ENCODE results near the gene ADPRHL1. TPM values are rescaled to one million over a fixed set of nuclear protein-coding genes. Genes with fewer than 3 reads are reported as not detected.
"Not testable (repeated sequence)": the region's sequence is repeated elsewhere in the genome, so short reads cannot be mapped to it uniquely, and the experiment has no call there.

The ADPRHL1 gene
- total RNA-seq, 2 donors from 2014 or later, result 4.6 to 6.2 TPM

- no peak for DNase-seq
- no peak overlapping the region for H3K4me3 ChIP-seq
- no peaks in the 10 kb centered on the region for H3K36me3 ChIP-seq
- no peak overlapping the region for H3K27ac ChIP-seq
- H3K4me1 ChIP-seq, result no peaks in the 10 kb centered on the region
- H3K9ac ChIP-seq (ENCODE audit: low read depth in 2 of 2, low read length in 2 of 2), result no peak overlapping the region
- TF ChIP-seq CTCF (IDR thresholded peaks at IDR 0.05), result no peak
- H3K27me3 ChIP-seq, result no peaks in the 10 kb centered on the region
- H3K9me3 ChIP-seq, result no peaks in the 10 kb centered on the region
- intact Hi-C loops (cut with DNase I), result no loop called here
These were observed 74.5 kb downstream of the ADPRHL1 start for GRCh38 chr13:113378825-113379224.

- Histone ChIP-seq H3K4me1 (no peaks in the 10 kb centered on the region), H3K27me3 (no peaks in the 10 kb centered on the region), H3K36me3 (no peaks in the 10 kb centered on the region), H3K27ac (no peak overlapping the region), H3K4me3 (no peak overlapping the region), H3K9ac (ENCODE audit: low read depth in 2 of 2, low read length in 2 of 2) (no peak overlapping the region), H3K9me3 (no peaks in the 10 kb centered on the region)
- TF ChIP-seq CTCF (IDR thresholded peaks at IDR 0.05), result no peak
- intact Hi-C loops (cut with DNase I), result no loop called here
- no peak for DNase-seq
These were observed 78.6 kb downstream of the ADPRHL1 start for GRCh38 chr13:113374511-113375175.

- no peak for TF ChIP-seq CTCF (IDR thresholded peaks at IDR 0.05)
- Histone ChIP-seq H3K27me3 (no peaks in the 10 kb centered on the region), H3K36me3 (no peaks in the 10 kb centered on the region), H3K9me3 (no peaks in the 10 kb centered on the region), H3K4me1 (no peaks in the 10 kb centered on the region), H3K4me3 (no peak overlapping the region), H3K9ac (ENCODE audit: low read depth in 2 of 2, low read length in 2 of 2) (no peak overlapping the region), H3K27ac (no peak overlapping the region)
- DNase-seq, result no peak
- intact Hi-C loops (cut with DNase I), result no loop called here
These were observed 79.3 kb downstream of the ADPRHL1 start for GRCh38 chr13:113373811-113374485.

GRCh38 chr13:113371701-113372100, 81.6 kb downstream of the ADPRHL1 start:
- H3K9me3 ChIP-seq; H3K27me3 ChIP-seq; H3K4me1 ChIP-seq; H3K9ac ChIP-seq (ENCODE audit: low read depth in 2 of 2, low read length in 2 of 2); H3K4me3 ChIP-seq; DNase-seq; H3K36me3 ChIP-seq; intact Hi-C loops (cut with DNase I); H3K27ac ChIP-seq: not testable (repeated sequence)

GRCh38 chr13:113371061-113371460, 82.2 kb downstream of the ADPRHL1 start:
- Histone ChIP-seq H3K36me3 (no peaks in the 10 kb centered on the region), H3K4me1 (no peaks in the 10 kb centered on the region), H3K9me3 (no peaks in the 10 kb centered on the region), H3K27me3 (no peaks in the 10 kb centered on the region), H3K4me3 (no peak overlapping the region), H3K27ac (no peak overlapping the region), H3K9ac (ENCODE audit: low read depth in 2 of 2, low read length in 2 of 2) (no peak overlapping the region)
- no peak for DNase-seq
- TF ChIP-seq CTCF (IDR thresholded peaks at IDR 0.05), result no peak
- intact Hi-C loops (cut with DNase I), result no loop called here

GRCh38 chr13:113369881-113370280, 83.4 kb downstream of the ADPRHL1 start:
- intact Hi-C loops (cut with DNase I), result no loop called here
- DNase-seq, result no peak
- Histone ChIP-seq H3K27ac (no peak overlapping the region), H3K9ac (ENCODE audit: low read depth in 2 of 2, low read length in 2 of 2) (no peak overlapping the region), H3K9me3 (no peaks in the 10 kb centered on the region), H3K36me3 (no peaks in the 10 kb centered on the region), H3K27me3 (no peaks in the 10 kb centered on the region), H3K4me3 (no peak overlapping the region), H3K4me1 (no peaks in the 10 kb centered on the region)
- no peak for TF ChIP-seq CTCF (IDR thresholded peaks at IDR 0.05)

All from colonic mucosa (tissue), 4 donors.